Measurements from ENCODE around the gene TMOD4. TPM values are rescaled to one million over a fixed set of nuclear protein-coding genes. Genes with fewer than 3 reads are reported as not detected.

The TMOD4 gene
- total and polyA plus RNA-seq, 9 of the 15 experiments (the other 6 are each of a cell fraction or from before 2014, with no cell fraction given), result 0.18 to 1.8 (median 1.1) TPM; not detected in 1

- TF ChIP-seq ZFP91 (CRISPR knock-in tag; IDR thresholded peaks at IDR 0.05) (no peak), AFF4 (CRISPR knock-in tag; IDR thresholded peaks at IDR 0.05) (peak; percentile 76; the same call in 1 of the 2 replicates), HNRNPLL (IDR thresholded peaks at IDR 0.05; ENCODE audit: low read depth, low read length, poor library complexity, severe bottlenecking) (no peak), RCOR1 (IDR thresholded peaks at IDR 0.05; ENCODE audit: borderline replicate concordance in 1 of 2, low read depth in 2 of 2, low read length in 2 of 2) (0 out of 4 replicates have a peak, but pooled peaks of 1 of the 2 experiments have one; percentile 39), ZNF197 (CRISPR knock-in tag; IDR thresholded peaks at IDR 0.05; ENCODE audit: low read depth) (no peak), MTA2 (IDR thresholded peaks at IDR 0.05; ENCODE audit: low read depth) (peak; percentile 35; the same call in 1 of the 2 replicates), FOXK1 (CRISPR knock-in tag; IDR thresholded peaks at IDR 0.05; ENCODE audit: borderline replicate concordance) (no peak), RBBP5 (IDR thresholded peaks at IDR 0.05; ENCODE audit: borderline replicate concordance, insufficient read depth, low read length, poor library complexity, severe bottlenecking) (no peak), KLF1 (tag; IDR thresholded peaks at IDR 0.05) (no peak), NCOA6 (IDR thresholded peaks at IDR 0.05) (no peak), HDAC3 (IDR thresholded peaks at IDR 0.05; ENCODE audit: borderline replicate concordance, partially characterized antibody) (no peak), MAZ (CRISPR knock-in tag; conservative IDR thresholded peaks at IDR 0.05 in 1 of 2, IDR thresholded peaks at IDR 0.05 in 1 of 2) (no peak), MTA3 (IDR thresholded peaks at IDR 0.05; ENCODE audit: borderline replicate concordance) (peak; percentile 91), SETDB1 (IDR thresholded peaks at IDR 0.05; ENCODE audit: low read length) (no peak), TARDBP (IDR thresholded peaks at IDR 0.05) (peak; percentile 80; the same call in 1 of the 2 replicates), CHCHD3 (CRISPR knock-in tag; IDR thresholded peaks at IDR 0.05) (0 out of 2 replicates have a peak, but pooled peaks have one; percentile 20), POLR2AphosphoS5 (IDR thresholded peaks at IDR 0.05; ENCODE audit: control insufficient read depth, insufficient read depth, low read depth, low read length) (peak; percentile 72), KDM5B (IDR thresholded peaks at IDR 0.05; ENCODE audit: insufficient replicate concordance, low read depth, low read length) (peak; percentile 48), ZNF639 (CRISPR knock-in tag; conservative IDR thresholded peaks at IDR 0.05 in 1 of 2, IDR thresholded peaks at IDR 0.05 in 1 of 2) (no peak)
Observed at GRCh38 chr1:151198254-151199127, 22.7 kb upstream of the TMOD4 start, which contains the start of gene PIP5K1A (continued).
